CD1c-positive myeloid dendritic cell (primary cell): ENCODE measurements around the gene E2F7.
A peak's percentile ranks its signal among the peaks of the same experiment; 100 is the strongest.

Experiments used
- DNase-seq: peaks from one replicate; pipeline ENCODE4 v3.0.0-alpha.2; 2016; ENCODE audit errors: extremely low spot score

Gene E2F7

DNA sequence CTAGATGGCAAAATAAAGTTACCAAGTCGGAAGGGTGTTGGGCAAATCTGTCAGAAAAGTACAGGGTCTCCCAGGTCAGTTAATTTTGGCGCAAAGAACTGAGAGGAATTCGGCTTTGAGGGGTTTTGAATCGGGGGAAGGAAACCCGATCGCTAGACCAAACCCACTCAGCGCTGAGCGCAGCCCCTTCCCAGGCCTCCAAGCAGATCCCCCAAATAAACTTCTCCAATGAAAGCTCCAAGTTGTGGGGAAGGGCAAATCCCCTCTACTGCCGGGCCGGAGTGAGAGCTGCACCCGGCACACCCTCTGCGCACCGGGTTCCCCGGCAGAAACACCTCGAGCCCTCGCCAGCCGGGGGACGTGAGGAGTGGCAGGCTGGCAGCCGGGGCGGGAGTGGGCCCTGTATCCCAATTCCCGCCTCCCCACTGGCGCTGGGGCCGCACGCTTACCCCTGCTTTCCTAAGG lies 441 bp downstream of the E2F7 start:
- DNase-seq: no peak

GRCh38 chr12:77062846-77063461 lies 2.4 kb downstream of the E2F7 start:
- DNase-seq: no peak

GRCh38 chr12:77062396-77062795 lies 3.0 kb downstream of the E2F7 start:
- no peak for DNase-seq

DNA sequence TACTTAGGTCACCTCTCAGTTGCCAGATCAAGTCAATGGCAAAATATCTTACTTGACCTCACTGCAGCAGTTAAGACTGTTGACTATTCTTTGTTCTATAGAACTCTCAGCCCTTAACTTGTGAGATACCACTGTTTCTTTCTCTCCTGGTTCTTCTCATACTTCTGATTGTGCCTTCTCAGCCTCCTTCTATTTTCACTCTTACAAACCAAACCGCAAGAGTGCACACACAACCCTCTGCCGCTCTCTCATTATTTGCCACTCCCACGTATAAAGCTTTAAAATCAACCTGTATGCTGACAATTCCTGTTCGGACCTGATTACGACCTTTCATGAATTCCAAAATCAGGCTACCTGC lies 4.5 kb downstream of the E2F7 start:
- no peak for DNase-seq

GRCh38 chr12:77060136-77060882 lies 5.1 kb downstream of the E2F7 start:
- DNase-seq: peak; percentile 78

- DNase-seq: no peak
These were observed 6.6 kb downstream of the E2F7 start for GRCh38 chr12:77058740-77059139.

- no peak for DNase-seq
These were observed 10.5 kb downstream of the E2F7 start for GRCh38 chr12:77054851-77055250.

GRCh38 chr12:77053259-77053658 lies 12.1 kb downstream of the E2F7 start:
- DNase-seq: no peak

- peak; percentile 65 for DNase-seq
These were observed 15.5 kb downstream of the E2F7 start for GRCh38 chr12:77049767-77050353.

- no peak for DNase-seq
These were observed 17.8 kb downstream of the E2F7 start for GRCh38 chr12:77047341-77048109.

DNA sequence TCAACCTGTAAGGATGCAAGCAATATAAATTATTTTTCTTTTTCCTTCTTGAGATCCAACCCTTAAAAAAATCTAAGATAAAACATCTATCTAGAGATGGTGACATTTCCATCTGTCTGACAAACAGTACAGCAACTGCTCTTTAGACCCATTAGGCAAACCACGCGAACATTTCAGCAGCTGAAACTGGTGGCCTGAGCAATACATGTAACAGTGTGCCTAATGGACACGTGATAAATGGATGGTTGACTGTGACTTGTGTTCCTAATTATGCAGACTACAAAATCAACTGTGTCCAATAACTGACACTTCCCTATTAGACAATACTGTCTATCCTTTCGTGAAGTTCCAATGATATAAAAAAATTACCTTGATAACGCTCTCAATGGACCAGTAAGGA lies 18.9 kb downstream of the E2F7 start:
- no peak for DNase-seq

DNA sequence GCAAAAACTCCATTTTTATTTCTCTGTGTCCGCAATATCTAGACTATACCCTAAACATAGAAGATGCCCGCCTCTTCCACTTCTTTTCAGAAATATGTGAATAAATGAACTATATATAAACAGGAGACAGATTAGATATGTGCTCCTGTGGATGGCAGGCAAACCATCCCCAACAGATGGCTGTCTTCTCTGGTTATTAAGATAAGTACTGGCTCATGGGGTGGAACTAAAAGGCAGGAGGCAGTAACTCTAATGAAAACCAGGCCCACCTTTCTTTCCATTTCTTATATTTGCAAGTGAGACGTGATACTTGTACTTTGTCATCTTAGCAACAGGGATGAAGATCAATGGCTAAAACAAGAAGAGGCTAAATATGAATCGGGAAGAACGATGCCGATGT lies 20.2 kb downstream of the E2F7 start:
- DNase-seq: no peak

- no peak for DNase-seq
These were observed 20.6 kb downstream of the E2F7 start for GRCh38 chr12:77044721-77045120.

DNA sequence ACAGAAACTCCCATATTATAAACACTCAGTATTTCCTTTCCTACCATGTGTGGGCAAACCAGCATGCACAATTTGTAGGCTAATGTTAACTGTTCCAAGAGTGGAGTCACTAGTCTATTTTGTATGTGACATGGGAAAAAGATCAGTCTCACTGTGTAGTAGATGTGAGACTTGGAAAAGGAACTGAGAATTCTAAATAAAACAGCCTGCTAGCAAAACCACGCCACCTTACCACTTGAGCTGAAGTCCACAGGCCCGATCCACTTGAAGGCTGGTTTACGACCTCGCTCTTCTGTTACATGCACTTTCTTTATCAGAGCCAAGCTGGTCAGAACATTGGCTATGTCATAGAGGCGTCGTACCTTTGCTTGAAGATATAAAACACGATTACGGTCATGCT lies 22.5 kb downstream of the E2F7 start:
- DNase-seq: no peak

GRCh38 chr12:77040231-77040630 lies 25.1 kb downstream of the E2F7 start:
- no peak for DNase-seq

GRCh38 chr12:77035226-77035625 lies 30.1 kb downstream of the E2F7 start:
- no peak for DNase-seq

DNA sequence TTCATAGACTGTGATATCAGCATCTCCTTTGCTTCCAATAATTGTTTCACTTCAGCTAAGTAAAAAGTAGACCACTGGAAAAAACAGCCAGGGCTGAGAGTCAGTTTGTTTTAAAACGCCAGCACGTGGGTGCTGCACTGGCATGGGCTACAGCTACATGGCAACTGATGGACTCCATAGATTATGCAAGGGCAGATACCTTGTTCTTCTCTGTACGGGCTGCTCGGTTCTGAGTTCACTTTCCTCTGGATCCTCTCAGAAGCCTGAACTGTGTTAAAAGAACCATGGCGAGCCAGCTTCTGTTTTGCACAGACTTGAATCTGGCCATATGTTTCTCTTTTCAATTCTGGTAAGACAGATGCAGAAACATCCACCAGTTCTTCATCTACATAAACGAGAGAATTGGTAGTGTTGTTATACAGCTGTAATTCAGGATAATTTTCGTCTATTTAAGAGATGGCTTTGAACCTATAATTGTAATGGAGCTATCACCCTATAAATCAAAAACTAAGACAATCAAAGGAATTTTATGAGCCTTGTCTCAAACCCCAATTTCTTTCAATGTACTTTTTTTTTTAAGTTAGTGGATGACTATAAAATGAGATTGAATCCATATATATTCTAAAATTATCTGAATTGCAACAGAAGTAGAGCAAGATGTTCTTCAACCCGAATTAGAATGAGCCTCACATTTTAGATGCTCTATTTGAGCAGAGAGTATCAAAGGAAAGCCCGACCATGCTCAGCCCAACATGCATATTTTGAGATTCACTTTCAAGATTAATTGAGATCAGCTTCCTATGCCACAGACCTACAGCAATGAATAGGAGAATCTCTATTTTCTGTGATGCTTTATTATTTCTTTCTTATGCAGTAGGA lies 31.5 kb downstream of the E2F7 start:
- DNase-seq: no peak

DNA sequence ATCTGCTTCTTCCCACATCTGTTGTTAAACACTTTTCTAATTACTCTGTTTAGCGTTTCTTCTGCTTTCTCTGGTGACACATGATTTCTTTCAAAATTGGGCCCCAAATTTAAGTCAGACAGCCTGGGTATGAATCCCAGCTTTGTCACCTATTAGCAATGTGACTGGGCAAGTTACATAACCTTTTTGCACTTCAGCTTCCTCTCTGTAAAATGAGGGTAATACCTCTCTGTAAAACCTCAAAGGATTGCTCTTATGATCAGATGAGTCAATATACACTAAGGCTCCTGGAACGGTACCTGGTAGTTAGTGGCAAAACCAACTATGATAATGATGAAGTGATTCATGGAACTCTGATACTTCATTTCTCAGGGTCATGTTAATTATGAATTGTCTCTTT lies 33.0 kb downstream of the E2F7 start:
- no peak for DNase-seq

DNA sequence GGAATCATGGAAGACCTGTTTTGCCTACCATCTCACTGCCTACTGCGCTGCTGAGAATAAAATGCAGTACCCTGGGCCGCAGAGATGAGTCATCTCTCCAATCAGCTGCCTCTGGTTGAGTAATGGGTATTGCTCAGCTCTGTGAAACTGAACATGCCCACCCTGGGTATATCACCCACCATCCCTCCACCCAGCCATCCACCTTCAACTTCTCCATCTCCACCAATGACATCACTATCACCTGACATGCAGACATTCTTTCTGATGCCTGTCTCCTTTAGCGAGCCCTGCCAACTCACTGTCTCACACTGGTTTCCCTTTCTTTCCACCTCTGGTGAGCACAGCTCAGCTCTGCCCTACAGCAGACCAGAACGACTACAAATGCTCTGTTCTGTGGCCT lies 33.6 kb downstream of the E2F7 start:
- no peak for DNase-seq

DNA sequence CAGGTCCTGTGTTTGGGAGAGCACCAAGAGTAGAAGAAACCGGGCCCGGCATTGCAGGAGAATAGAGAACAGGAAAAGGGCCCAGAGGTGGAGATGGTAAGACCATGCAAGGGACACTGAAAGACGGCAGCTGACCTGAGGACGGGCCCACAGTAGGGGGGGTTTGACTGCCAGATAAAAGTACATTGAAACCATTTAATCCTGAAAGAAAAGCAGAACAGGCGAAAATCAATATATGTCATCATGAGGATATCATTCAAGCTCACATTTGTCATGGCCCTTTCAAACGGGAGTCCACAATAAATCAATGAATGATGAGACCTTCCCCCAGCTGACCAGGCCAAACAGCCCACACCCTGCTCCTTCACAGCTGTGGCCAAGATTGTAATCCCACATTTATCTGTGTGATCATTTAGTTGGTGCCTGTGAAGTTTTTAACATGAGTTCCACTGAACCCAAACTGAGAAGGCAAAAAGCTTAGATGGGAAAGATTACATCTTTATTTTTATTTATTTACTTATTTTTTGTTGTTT lies 39.5 kb downstream of the E2F7 start:
- no peak for DNase-seq

GRCh38 chr12:77023501-77023900 lies 41.9 kb downstream of the E2F7 start:
- DNase-seq: no peak
